NCI-H1694 treated with DMSO at 0.1 percent for 48 hours (cell line): ENCODE data around the gene L1CAM.

Source experiments
- DNase-seq: peaks from one replicate; lab custom pipeline; 2025; lab: John Stamatoyannopoulos, UW

The L1CAM gene

GRCh38 chrX:153878345-153878744 is 7.6 kb downstream of the L1CAM start:
- DNase-seq, result no peak

GRCh38 chrX:153877571-153878261 is 8.3 kb downstream of the L1CAM start:
- no peak for DNase-seq

DNA sequence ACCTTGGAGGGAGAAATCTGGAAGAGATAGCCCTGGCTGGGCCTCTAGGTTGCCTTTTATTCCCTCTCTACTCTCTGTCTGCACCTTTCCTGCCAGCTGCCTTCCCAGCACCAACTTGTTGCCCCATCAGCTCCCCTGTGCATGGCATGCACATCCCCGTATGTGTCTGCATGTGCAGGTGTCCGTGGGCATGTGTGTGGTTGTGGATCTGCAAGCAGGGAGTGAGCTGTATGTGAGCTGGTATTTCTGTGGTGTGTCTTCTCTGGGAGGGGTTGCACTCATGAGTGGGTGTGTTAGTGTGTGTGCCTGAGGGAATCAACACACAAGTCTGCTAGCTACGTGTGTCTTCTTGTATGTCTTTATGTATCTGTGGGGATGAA is 9.9 kb downstream of the L1CAM start:
- DNase-seq, result no peak

DNA sequence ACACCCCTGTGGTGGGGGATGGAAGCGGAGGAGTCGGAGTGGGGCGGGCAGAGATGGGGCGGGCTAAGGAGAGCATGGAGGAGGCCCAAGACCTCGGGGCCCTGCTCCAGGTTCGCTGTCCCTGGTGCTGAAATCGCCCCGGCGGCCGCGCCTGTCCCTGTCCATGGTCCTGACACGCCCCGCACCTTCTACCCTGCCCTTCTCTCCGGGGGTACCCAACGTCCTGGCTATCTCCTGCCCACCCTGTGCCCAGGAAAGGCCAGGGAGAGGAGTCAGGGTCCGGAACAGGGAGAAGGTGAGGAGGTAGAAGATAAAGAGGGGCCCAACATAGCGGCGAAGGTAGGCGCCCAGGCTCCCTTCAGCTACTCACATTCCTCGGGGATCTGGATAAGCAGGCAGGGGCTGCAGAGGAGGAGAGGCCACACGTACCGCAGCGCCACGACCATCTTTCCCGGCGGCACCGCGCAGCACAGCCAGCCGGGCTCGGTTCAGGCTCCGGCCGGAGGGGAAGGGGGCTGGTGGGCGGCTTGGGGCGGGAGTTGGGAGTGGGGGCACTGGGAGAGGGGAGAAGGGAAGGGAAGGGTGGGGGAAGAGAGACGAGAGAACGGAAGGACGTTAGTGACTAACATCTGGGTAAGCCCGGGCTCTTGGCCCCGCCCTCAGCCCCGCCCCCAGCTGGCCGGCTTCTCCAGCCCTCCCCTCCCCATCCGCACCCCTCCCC is 10.4 kb downstream of the L1CAM start:
- DNase-seq, result no peak

GRCh38 chrX:153874366-153875125 is 11.4 kb downstream of the L1CAM start:
- no peak for DNase-seq

DNA sequence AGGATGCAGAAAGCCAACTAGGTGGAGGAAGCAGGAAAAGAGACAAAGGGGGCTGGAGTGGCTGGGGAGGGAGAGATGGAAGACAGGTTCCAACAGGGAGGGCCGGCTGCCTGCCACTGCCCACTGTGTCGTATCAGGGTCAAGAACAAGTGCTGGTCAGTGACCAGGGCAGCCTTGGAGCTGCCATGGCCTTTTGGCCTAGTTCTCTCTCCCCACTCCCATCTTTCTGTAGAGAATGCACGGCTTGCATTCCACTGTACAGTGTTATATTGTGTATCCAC is 11.9 kb downstream of the L1CAM start:
- DNase-seq, result no peak

DNA sequence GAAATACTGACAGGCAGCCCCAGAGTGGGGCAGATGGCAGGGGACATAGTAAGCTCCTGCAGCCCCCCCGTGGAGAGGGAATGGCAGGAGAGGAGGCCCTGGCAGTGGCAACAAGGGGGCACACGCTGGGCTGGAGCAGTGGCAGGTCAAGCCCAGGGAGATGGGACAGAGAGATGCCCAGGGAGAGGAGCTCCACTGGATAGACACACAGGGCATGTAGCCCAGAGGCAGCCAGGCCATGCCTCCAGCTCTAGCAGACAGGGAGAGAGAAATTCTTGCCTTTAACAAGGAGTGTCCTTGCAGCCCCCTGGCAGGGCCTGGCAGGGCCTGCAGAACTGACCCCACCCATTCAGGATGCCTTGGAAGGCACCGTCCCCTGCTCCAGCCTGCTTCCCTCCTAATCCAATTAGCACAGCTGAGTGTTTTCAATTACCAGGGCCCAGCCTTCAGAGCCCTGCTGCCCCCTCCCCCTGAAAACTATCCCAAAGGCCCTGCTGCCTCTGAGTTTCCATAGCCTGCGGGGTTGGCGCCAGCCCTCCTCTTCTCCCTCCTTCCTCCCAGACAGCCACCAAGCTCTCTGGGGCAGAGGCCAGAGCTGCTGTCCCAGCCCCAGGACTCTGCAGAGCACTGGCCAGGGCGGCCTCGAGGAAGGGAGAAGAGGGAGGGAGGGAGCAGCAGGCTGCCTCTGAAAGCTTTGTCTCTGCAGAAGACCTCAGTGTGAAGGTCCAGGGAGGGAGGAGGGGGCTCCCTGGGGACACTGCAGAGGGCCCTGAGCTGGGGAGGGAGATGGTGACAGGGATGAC is 12.5 kb downstream of the L1CAM start:
- peak; percentile 27 for DNase-seq

DNA sequence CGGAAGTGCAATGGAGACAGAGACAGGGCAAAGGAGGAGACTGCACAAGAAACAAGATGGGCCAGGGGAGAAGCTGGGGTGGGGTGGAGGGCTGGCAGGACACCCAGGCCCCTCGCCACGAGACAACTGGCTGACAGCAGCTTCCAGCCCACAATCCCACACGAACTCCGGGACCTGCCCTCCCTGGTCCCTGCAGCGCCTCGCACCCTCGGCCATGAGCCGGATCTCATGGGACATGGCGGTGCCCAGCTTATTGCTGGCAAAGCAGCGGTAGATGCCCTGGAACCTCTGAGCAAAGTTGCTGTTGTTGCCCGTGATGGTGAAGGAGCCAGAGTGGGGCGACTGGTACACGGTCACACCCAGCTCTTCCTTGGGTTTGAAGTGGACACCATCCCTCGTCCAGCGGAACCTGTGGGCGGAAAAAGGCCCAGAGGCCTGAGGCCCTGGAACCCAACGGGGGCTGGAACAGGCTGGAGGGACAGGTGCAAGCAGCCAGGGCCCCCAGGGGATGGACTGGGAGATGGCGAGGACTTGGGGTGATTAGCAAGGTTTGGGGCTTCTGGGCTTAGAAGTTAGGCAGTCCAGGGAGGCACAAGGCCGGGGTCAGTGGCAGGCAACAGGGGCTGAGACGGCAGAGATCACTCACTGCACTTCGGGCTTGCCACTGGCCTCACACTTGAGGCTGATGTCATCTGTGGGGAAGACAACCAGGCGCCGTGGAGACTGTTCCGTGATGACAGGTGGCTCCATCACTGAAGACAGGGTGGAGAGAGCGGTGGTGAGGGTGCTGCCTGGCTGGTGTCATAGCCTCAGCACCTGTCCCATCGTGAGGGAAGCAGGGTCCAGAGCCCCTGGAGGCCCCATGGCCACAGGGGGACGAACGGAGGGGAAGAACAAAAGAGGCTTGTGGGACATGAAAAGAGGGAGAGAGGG is 13.8 kb downstream of the L1CAM start:
- DNase-seq, result no peak

- DNase-seq, result no peak
These were observed 14.5 kb downstream of the L1CAM start for GRCh38 chrX:153871451-153871850.

DNA sequence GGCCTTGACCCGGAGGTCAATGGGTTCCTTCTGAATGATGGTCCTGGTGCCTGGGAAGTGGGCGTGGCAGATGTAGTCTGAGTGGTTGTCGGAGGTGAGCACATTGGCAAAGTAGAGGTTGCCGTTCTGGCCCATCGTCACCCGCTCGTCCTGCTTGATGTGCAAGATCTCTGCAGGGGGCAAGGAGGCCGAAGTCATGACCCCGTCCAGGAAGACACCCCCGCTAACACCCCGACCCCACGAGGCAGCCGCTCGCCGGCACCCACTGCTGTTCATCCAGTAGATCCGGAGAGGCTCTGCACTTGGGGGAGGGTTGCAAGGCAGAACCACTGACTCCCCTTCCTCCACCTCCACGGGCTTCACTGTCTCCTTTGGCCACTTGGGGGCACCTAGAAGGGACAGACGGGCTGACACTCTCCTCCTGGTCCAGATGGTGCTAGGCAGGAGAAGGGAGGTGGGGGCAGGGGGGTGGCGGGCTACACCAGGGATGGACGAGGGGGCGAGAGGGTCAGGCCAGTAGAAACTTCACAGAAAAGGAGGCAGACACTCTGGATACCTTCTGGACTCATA is 15.1 kb downstream of the L1CAM start:
- DNase-seq, result no peak

- DNase-seq, result no peak
These were observed 15.7 kb downstream of the L1CAM start for GRCh38 chrX:153870288-153870690.

DNA sequence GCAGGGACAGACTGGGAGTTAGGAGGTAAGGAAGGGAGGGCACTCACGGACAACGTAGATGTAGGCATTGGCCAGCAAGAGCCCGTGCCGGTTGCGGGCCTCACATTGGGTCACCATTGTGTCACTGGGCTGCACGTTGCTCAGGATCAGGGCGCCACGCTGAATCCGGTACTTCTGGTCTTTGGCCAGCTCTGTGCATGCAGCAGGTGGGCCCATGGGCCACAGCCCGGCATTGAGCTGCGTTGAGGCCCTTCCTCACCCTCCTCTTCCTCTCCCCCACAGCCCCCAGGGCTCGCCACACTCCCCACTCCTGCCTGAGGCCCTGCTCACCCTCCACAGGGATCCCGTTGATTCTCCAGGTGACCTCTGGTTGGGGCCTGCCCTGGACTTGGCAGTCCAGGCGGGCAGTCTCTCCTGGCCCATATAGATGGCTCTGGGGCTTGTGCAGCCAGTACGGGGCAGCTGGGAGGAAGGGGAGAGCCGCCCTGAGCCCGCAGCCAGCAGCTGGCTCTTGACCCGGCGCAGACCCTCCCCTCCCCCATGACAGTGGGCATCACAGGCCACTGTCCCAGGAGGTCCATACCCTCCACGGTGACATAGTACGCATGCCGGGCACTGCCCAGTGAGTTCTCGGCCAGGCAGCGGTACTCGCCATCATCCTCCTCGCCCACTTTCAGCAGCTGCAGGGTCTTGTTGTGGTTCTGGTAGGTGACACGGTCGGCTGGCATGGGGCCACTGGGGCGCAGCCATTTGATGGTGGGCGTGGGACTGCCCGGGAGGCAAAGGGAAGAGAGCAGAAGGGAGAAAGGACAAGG is 16.3 kb downstream of the L1CAM start:
- DNase-seq, result no peak

DNA sequence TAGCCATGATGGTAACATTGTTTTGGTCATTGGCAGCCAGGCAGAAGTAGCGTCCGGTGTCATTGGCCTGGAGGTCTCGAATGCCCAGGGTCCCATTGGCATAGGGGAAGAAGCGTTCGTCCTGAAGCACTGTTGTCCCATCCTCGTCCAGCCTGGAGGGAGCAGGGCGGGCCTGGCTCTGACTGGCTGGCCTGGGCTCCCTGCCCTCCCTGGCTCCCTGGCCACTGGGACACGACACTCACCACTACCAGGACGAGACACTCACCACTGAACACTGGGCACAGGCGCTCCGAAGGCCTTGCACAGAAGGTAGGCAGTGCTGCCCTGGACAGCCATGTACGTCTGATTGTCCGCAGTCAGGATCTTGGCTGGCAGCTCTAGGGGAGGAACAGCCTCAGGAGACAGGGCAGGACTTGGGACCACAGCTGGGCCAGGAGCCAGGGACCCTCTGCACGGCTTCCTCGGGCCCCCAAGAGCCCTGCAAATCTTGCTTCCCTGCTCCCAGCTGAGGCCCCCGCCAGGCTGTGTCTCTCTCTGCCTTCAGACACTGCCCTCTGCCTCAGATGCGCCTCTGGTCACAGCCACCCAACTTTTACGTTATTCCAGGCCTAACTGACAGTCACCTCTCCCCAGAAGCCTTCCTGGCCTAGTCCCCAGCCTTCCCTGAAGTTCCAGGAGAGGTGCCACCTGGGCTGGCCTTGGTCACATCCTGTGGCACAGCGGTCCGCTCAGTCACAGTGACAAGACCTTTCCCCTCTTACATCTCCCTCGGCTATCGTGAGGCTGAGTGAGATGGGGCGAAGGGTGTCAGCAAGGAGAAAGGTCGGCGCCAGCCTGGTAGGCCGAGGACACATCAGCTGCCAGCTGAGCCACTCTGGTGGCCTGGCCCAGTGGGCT is 17.1 kb downstream of the L1CAM start:
- DNase-seq, result no peak

- no peak for DNase-seq
These were observed 18.3 kb downstream of the L1CAM start for GRCh38 chrX:153867671-153868070.

DNA sequence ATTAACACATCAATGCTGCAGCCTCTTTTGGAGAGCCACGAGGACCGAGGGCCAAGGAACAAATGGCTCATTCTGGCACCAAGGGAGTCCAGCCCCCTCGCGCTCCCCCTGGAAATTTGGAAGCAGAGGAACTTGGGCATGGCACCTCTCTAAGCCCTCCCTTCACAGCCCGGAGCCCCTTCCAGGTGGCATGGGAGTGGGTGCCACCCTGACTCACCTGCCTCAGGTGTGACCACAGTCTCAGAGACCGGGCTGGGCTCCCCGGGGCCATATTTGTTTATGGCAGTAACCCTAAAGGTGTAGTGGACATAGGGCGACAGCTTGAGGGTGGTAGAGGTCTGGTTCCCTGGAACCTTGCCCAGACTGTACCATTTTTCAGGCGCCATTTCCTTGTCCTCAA is 18.8 kb downstream of the L1CAM start:
- DNase-seq, result no peak

DNA sequence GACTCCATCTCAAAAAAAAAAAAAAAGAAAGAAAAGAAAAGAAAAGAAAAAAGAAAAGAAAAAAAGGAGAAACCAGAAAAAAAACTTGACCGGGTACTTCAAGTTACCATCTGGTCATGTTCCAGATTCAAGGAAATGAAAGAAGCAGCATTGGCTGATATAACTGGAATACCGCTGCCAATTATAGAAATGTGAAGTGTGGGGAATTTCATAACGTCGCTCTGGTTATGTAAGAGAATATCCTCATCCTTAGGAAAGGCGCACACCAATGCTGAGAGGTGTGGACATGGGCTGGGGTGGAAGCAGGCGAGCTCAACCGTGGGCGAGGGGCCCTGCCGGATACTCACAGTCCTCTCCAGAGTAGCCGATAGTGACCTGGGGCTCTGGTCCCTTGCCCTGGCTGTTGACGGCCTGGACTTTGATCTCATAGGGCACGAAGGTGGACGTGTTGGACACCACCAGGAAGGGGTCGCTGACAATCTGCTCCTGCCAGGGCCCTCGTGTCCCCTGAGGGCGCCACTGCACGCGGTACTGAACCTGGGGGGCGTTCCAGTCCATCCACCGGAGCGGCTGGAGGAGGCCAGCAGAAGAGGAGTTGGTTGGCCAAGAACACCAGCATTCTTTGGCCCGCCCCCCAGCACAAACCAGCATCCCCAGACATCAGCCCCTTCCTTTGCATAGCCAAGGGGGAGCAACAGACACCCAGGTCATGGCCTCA is 19.5 kb downstream of the L1CAM start:
- no peak for DNase-seq

DNA sequence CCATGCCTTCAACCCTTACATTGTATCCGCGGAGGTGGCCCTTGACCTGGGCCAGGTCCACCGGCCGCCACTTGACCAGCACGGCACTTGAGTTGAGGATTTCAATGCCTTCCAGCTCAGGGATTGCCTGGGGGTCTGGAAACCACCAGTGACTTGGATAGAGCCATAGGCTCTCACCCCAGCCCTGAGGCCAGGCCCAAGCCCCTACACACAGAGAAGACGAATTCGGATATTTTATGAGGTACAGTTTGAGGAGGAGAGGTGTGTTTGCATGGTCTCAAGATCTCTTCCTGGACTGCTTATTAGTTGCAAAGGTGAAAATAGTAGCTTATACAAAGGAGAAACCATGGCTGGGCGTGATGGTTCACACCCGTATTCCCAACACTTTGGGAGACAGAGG is 20.3 kb downstream of the L1CAM start:
- no peak for DNase-seq

DNA sequence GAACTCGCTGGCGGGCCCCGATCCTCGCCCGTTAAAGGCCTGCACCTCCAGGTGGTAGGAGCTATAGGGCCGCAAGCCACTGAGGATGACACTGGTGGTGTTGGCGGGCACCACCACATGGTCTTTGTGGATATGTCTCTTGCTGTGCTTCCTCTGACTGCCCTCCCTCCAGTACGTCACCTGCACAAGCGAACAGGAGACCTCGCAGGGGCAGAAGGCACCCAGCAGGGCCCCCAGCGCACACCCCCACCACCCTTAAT is 20.7 kb downstream of the L1CAM start:
- DNase-seq, result no peak
